Endothelial cell of umbilical vein (primary cell): ENCODE measurements around the gene ALAS2. TPM values are rescaled to one million over a fixed set of nuclear protein-coding genes. Genes with fewer than 3 reads are reported as not detected.

ENCODE experiments used
- BruUV-seq: library from RNA; stranded (reverse); fragments of 400-500 nt; replicated peaks from 2 replicates; lab custom pipeline; 2021; lab: Mats Ljungman, UMichigan
- CTCF ChIA-PET: fragments of 300-600, 350-600 bp; sonication (Branson Sonifier 250); formaldehyde crosslinking; loops from one replicate; lab custom pipeline; 2021; ENCODE audit warnings: antibody characterized with exemption, inconsistent platforms; lab: Charles Lee
- POLR2A ChIA-PET: fragments of 300-600, 350-600 bp; sonication (Branson Sonifier 250); formaldehyde crosslinking; loops from one replicate; lab custom pipeline; 2021; ENCODE audit warnings: antibody characterized with exemption, inconsistent platforms; lab: Charles Lee
- DNase-seq: peaks from one replicate; pipeline ENCODE4 v3.0.0-alpha.2; 2011; ENCODE audit warnings: low read depth, low spot score
- FAIRE-seq: peaks from 2 replicates; lab custom pipeline; 2011; peaks lifted over from hg19 to GRCh38; lab: Jason Lieb, UNC
- H2AFZ ChIP-seq: 2 replicates; pipeline ENCODE4 v1.6.0; 2012; ENCODE audit warnings: low read depth, low read length, control low read depth, inconsistent platforms
- H3K27ac ChIP-seq: 2 replicates; pipeline ENCODE4 v1.5.1; 2011; ENCODE audit warnings: low read depth, mild to moderate bottlenecking, control low read depth, low read length, moderate library complexity; ENCODE audit not compliant: insufficient read depth
- H3K27me3 ChIP-seq, 2 experiments: 2 replicates each; pipeline versions ENCODE4 v1.6.0 to v1.6.1; 2011; ENCODE audit warnings: low read length in 2 of 2, mixed read lengths in 1 of 2; ENCODE audit not compliant: control insufficient read depth in 2 of 2, insufficient read depth in 2 of 2
- H3K36me3 ChIP-seq, 2 experiments: 2 replicates in 1 of 2; 3 replicates in 1 of 2; pipeline ENCODE4 v1.5.1; 2011; ENCODE audit warnings: low read length in 2 of 2, mild to moderate bottlenecking in 1 of 2, moderate library complexity in 1 of 2; ENCODE audit not compliant: control insufficient read depth in 2 of 2, insufficient read depth in 2 of 2; ENCODE audit errors: extremely low read depth in 1 of 2
- H3K4me1 ChIP-seq: 3 replicates; pipeline ENCODE4 v1.5.1; 2011; ENCODE audit warnings: mild to moderate bottlenecking, low read length; ENCODE audit not compliant: control insufficient read depth, insufficient read depth; ENCODE audit errors: extremely low read depth
- H3K4me2 ChIP-seq: 2 replicates; pipeline ENCODE4 v1.6.1; 2011; ENCODE audit warnings: low read length, control low read depth, mixed read lengths; ENCODE audit not compliant: insufficient read depth
- H3K4me3 ChIP-seq, 3 experiments: fragments of 200-600 bp in 1 of 3; sonication (generic), shearing (Covaris generic) in 1 of 3; replicated peaks in 1 of 3; 2 replicates each; pipeline ENCODE4 v1.5.1; 2011 to 2016; ENCODE audit warnings: control low read depth in 3 of 3, low read length in 3 of 3, mild to moderate bottlenecking in 2 of 3, inconsistent platforms in 1 of 3, low read depth in 1 of 3, moderate library complexity in 1 of 3; ENCODE audit not compliant: insufficient read depth in 1 of 3
- H3K79me2 ChIP-seq: 2 replicates; pipeline ENCODE4 v1.6.0; 2012; ENCODE audit warnings: low read length, inconsistent platforms; ENCODE audit not compliant: control insufficient read depth, insufficient read depth
- H3K9ac ChIP-seq: replicated peaks from 2 replicates; pipeline ENCODE3; 2011; ENCODE audit warnings: low read length, control low read depth; ENCODE audit not compliant: insufficient read depth; ENCODE audit errors: extremely low read depth
- H3K9me1 ChIP-seq: replicated peaks from 3 replicates; pipeline ENCODE4 v1.6.0; 2011; ENCODE audit warnings: mild to moderate bottlenecking, low read length; ENCODE audit not compliant: control insufficient read depth, insufficient read depth; ENCODE audit errors: extremely low read depth
- H3K9me3 ChIP-seq: replicated peaks from 2 replicates; pipeline ENCODE4 v1.5.1; 2012; ENCODE audit warnings: low read length, inconsistent platforms; ENCODE audit not compliant: control insufficient read depth, insufficient read depth
- H4K20me1 ChIP-seq: replicated peaks from 2 replicates; pipeline ENCODE3; 2011; ENCODE audit warnings: mild to moderate bottlenecking, low read length; ENCODE audit not compliant: control insufficient read depth, insufficient read depth; ENCODE audit errors: extremely low read depth
- CTCF ChIP-seq, 2 donors: IDR thresholded peaks; 1 replicate in 1 of 2; 2 replicates in 1 of 2; pipeline ENCODE4 v1.5.1; 2011; ENCODE audit warnings: low read length in 2 of 2, mild to moderate bottlenecking in 2 of 2, moderate library complexity in 2 of 2, control low read depth in 1 of 2, inconsistent platforms in 1 of 2, low read depth in 1 of 2; ENCODE audit not compliant: insufficient read depth in 1 of 2; ENCODE audit errors: extremely low read depth in 1 of 2
- GATA2 ChIP-seq: IDR thresholded peaks from 2 replicates; pipeline ENCODE4 v1.7.0; 2011; ENCODE audit warnings: low read depth, mild to moderate bottlenecking, moderate library complexity, mixed read lengths, low read length; ENCODE audit not compliant: insufficient read length, insufficient read depth
- JUN ChIP-seq: IDR thresholded peaks from 2 replicates; pipeline ENCODE4 v1.6.1; 2011; ENCODE audit warnings: borderline replicate concordance, low read depth; ENCODE audit not compliant: insufficient read length, insufficient read depth
- MYC ChIP-seq: IDR thresholded peaks from one replicate; pipeline ENCODE4 v1.6.1; 2011; ENCODE audit warnings: mild to moderate bottlenecking, low read depth, low read length
- POLR2A ChIP-seq: IDR thresholded peaks from 2 replicates; pipeline ENCODE4 v1.6.1; 2012; ENCODE audit warnings: low read depth, mild to moderate bottlenecking, control low read depth, low read length
- POLR2AphosphoS5 ChIP-seq: IDR thresholded peaks from 2 replicates; pipeline ENCODE4 v1.6.1; 2012; ENCODE audit warnings: low read depth, mild to moderate bottlenecking, control low read depth, low read length, moderate library complexity; ENCODE audit not compliant: insufficient read depth
- dilution Hi-C: fragments of 300-500 bp; cut with MboI; formaldehyde crosslinking; loops from one replicate; pipeline ENCODE4 v1.15.0; 2019; ENCODE audit warnings: low sequenced_read_pairs; ENCODE audit not compliant: extremely low pct_ligation_motif_present
- intact Hi-C: fragments of 100-400 bp; cut with micrococcal nuclease; formaldehyde crosslinking; loops from one replicate; pipeline ENCODE4 v1.10.0; 2022
- polyA plus RNA-seq, 4 experiments: library from polyadenylated mRNA; depleted of rRNA in 3 of 4; stranded (reverse) in 3 of 4; unstranded in 1 of 4; fragments of >200 nt; gene quantifications; 2 replicates each; pipeline versions ENCODE4 v1.2.1 to v1.2.3, GENCODE V29; 2011 to 2012; ENCODE audit warnings: missing spikeins in 1 of 4
- total RNA-seq: library from RNA; stranded (reverse); gene quantifications from 2 replicates; pipeline ENCODE4 v1.2.3, GENCODE V29; 2021

Gene ALAS2
- total and polyA plus RNA-seq, 2 donors (not counting 3 experiments of a cell fraction or from before 2014, with no cell fraction given): not detected

GRCh38 chrX:54999717-55000598 lies 30.8 kb downstream of the ALAS2 start, which contains the start of gene APEX2:
TSS of gene APEX2 (plus strand) at chrX:55000363. CDS start at chrX:55000423, 60 bp downstream.
- H3K27me3 ChIP-seq: no peaks in the 10 kb centered on the region
- H3K79me2 ChIP-seq: peaks cover 19% of the 10 kb centered on the region
- POLR2A ChIA-PET: interaction anchor here (1.5 to 1.8 kb wide), 3 partner anchors 9 to 360 kb away, joined by 5 to 15 read pairs (median 6); no protein-coding TSS in a partner anchor
- H3K9me3 ChIP-seq: no peaks in the 10 kb centered on the region
- H3K9me1 ChIP-seq: no peaks in the 10 kb centered on the region
- peak within 1 kb of the TSS; percentile 57 to 93 (median 74) for H3K4me3 ChIP-seq
- peak within 1 kb of the TSS; percentile 85 for H3K4me2 ChIP-seq
- BruUV-seq: TSS peak; percentile 76
- peak within 1 kb of the TSS; percentile 89 for H3K9ac ChIP-seq
- CTCF ChIA-PET: interaction anchor here (1.2 to 1.8 kb wide), 5 partner anchors 9 to 360 kb away, joined by 3 to 11 read pairs (median 7); no protein-coding TSS in a partner anchor
- no peaks in the 10 kb centered on the region for H4K20me1 ChIP-seq
- H2AFZ ChIP-seq: peak within 1 kb of the TSS; percentile 77
- no peak for TF ChIP-seq MYC
- no peak for TF ChIP-seq JUN
- peak; percentile 72 for TF ChIP-seq POLR2A
- TF ChIP-seq POLR2AphosphoS5: peak; percentile 58
- no peak for TF ChIP-seq GATA2
- no peak for TF ChIP-seq CTCF (IDR thresholded peaks at IDR 0.05; ENCODE audit: extremely low read depth in 1 of 2, insufficient read depth in 1 of 2, low read depth in 1 of 2, low read length in 2 of 2)
- FAIRE-seq (peak; percentile 100), DNase-seq (peak; percentile 92)
- H3K36me3 ChIP-seq: peaks cover 3 to 4% of the 10 kb centered on the region in 2 experiments
- intact Hi-C loops (loop anchor here (1.0 to 5.0 kb wide), 3 partner anchors 161 to 361 kb away; partner anchors contain the start of gene MAGED2), dilution Hi-C loops (no loop called here)
- peaks cover 26% of the 10 kb centered on the region for H3K4me1 ChIP-seq
- peak within 1 kb of the TSS; percentile 90 for H3K27ac ChIP-seq
